Ammon's horn (tissue), 1 donor: Measurements from ENCODE around the gene DCTN5.

ENCODE experiments used
- DNase-seq: peaks from one replicate; pipeline ENCODE4 v3.0.0-alpha.2; 2016; ENCODE audit warnings: low spot score

The DCTN5 gene

GRCh38 chr16:23663918-23664317, 22.7 kb downstream of the DCTN5 start:
- DNase-seq, result no peak

GRCh38 chr16:23666571-23667354, 25.5 kb downstream of the DCTN5 start:
- no peak for DNase-seq

- DNase-seq, result no peak
Observed at GRCh38 chr16:23667355-23667659, 26.0 kb downstream of the DCTN5 start.

- DNase-seq, result no peak
Observed at GRCh38 chr16:23668225-23668624, 27.0 kb downstream of the DCTN5 start.

GRCh38 chr16:23668873-23669272, 27.6 kb downstream of the DCTN5 start:
- no peak for DNase-seq

GRCh38 chr16:23670137-23670776, 29.0 kb downstream of the DCTN5 start:
- no peak for DNase-seq

GRCh38 chr16:23673971-23674614, 32.8 kb downstream of the DCTN5 start:
- DNase-seq, result no peak

GRCh38 chr16:23676924-23677480, 35.7 kb downstream of the DCTN5 start:
- DNase-seq, result no peak

- DNase-seq, result peak; percentile 64
Observed at GRCh38 chr16:23678430-23679273, 37.4 kb downstream of the DCTN5 start, which contains the start of gene PLK1. TSS of gene PLK1 (plus strand) at chr16:23678889. CDS start at chr16:23678933, 44 bp downstream.

GRCh38 chr16:23679274-23679985, 38.2 kb downstream of the DCTN5 start:
- no peak for DNase-seq

GRCh38 chr16:23679986-23680336, 38.7 kb downstream of the DCTN5 start:
- DNase-seq, result no peak

- no peak for DNase-seq
Observed at GRCh38 chr16:23682181-23682580, 40.9 kb downstream of the DCTN5 start.

GRCh38 chr16:23683487-23683886, 42.2 kb downstream of the DCTN5 start:
- no peak for DNase-seq

GRCh38 chr16:23687034-23687808, 46.0 kb downstream of the DCTN5 start:
- no peak for DNase-seq

GRCh38 chr16:23689442-23690187, 48.3 kb downstream of the DCTN5 start:
- DNase-seq, result no peak

GRCh38 chr16:23690771-23691482, 49.7 kb downstream of the DCTN5 start:
- DNase-seq, result no peak

GRCh38 chr16:23691483-23692189, 50.4 kb downstream of the DCTN5 start:
- no peak for DNase-seq

- DNase-seq, result no peak
Observed at GRCh38 chr16:23692190-23692837, 51.0 kb downstream of the DCTN5 start.
